ENCODE results near the gene ACHE. TPM values are rescaled to one million over a fixed set of nuclear protein-coding genes. Genes with fewer than 3 reads are reported as not detected.
"Not testable (repeated sequence)": the region's sequence is repeated elsewhere in the genome, so short reads cannot be mapped to it uniquely, and the experiment has no call there.

Gene ACHE
- total and polyA plus RNA-seq, 4 experiments from 2014 or later = not detected

GRCh38 chr7:100929808-100930174 lies 34.1 kb upstream of the ACHE start:
- POLR2A ChIA-PET (ENCODE audit: partially characterized antibody) = no interaction called here
- H3K27ac ChIP-seq (ENCODE audit: low read depth, low read length) = no peak overlapping the region
- H3K9me3 ChIP-seq (ENCODE audit: control insufficient read depth in 1 of 2, low read length in 2 of 2) = no peaks in the 10 kb centered on the region
- no peaks in the 10 kb centered on the region for H3K36me3 ChIP-seq (ENCODE audit: insufficient read depth, low read length)
- Mint-ChIP-seq H3K27me3 (peaks cover 13 to 15% of the 10 kb centered on the region in 2 donors), H3K27ac (no peak overlapping the region), H3K4me1 (no peaks in the 10 kb centered on the region), H3K9me3 (peaks cover 0 to 20% (median 10%) of the 10 kb centered on the region in 8 donors), H3K36me3 (peaks cover 0 to 5% of the 10 kb centered on the region in 2 donors), H3K4me3 (no peak overlapping the region)
- H3K27me3 ChIP-seq (ENCODE audit: insufficient read depth, low read length) = no peaks in the 10 kb centered on the region
- CTCF ChIA-PET (ENCODE audit: partially characterized antibody) = no interaction called here
- H3K4me3 ChIP-seq (ENCODE audit: low read length in 2 of 2) = no peak overlapping the region
- no peak for DNase-seq
- intact Hi-C loops (cut with micrococcal nuclease) = no loop called here
- no peaks in the 10 kb centered on the region for H3K4me1 ChIP-seq (ENCODE audit: insufficient read depth, low read length)

- H3K27ac ChIP-seq (ENCODE audit: low read depth, low read length); intact Hi-C loops (cut with micrococcal nuclease); H3K36me3 Mint-ChIP-seq; H3K4me1 Mint-ChIP-seq; DNase-seq; H3K4me3 Mint-ChIP-seq; H3K27me3 ChIP-seq (ENCODE audit: insufficient read depth, low read length); H3K4me3 ChIP-seq (ENCODE audit: low read length in 2 of 2); H3K4me1 ChIP-seq (ENCODE audit: insufficient read depth, low read length); POLR2A ChIA-PET (ENCODE audit: partially characterized antibody); CTCF ChIA-PET (ENCODE audit: partially characterized antibody); H3K9me3 Mint-ChIP-seq; H3K27ac Mint-ChIP-seq; H3K36me3 ChIP-seq (ENCODE audit: insufficient read depth, low read length); H3K9me3 ChIP-seq (ENCODE audit: control insufficient read depth in 1 of 2, low read length in 2 of 2): not testable (repeated sequence)
- peaks cover 11 to 28% of the 10 kb centered on the region in 2 donors for H3K27me3 Mint-ChIP-seq
These were observed 27.9 kb upstream of the ACHE start for GRCh38 chr7:100923616-100924015.

GRCh38 chr7:100921039-100921438 lies 25.4 kb upstream of the ACHE start:
- intact Hi-C loops (cut with micrococcal nuclease) = no loop called here
- ChIA-PET POLR2A (ENCODE audit: partially characterized antibody) (no interaction called here), CTCF (ENCODE audit: partially characterized antibody) (no interaction called here)
- Histone ChIP-seq H3K4me1 (ENCODE audit: insufficient read depth, low read length) (no peaks in the 10 kb centered on the region), H3K4me3 (ENCODE audit: low read length in 2 of 2) (no peak overlapping the region), H3K27ac (ENCODE audit: low read depth, low read length) (no peak overlapping the region), H3K27me3 (ENCODE audit: insufficient read depth, low read length) (no peaks in the 10 kb centered on the region), H3K9me3 (ENCODE audit: control insufficient read depth in 1 of 2, low read length in 2 of 2) (no peaks in the 10 kb centered on the region), H3K36me3 (ENCODE audit: insufficient read depth, low read length) (no peaks in the 10 kb centered on the region)
- Mint-ChIP-seq H3K27me3 (peaks cover 13 to 36% of the 10 kb centered on the region in 2 donors), H3K27ac (no peak overlapping the region), H3K9me3 (no peaks in the 10 kb centered on the region), H3K4me1 (peaks cover 0 to 3% (median 0%) of the 10 kb centered on the region in 4 donors), H3K4me3 (no peak overlapping the region), H3K36me3 (no peaks in the 10 kb centered on the region)
- no peak for DNase-seq

GRCh38 chr7:100919779-100920437 lies 24.2 kb upstream of the ACHE start:
- H3K36me3 Mint-ChIP-seq; H3K36me3 ChIP-seq (ENCODE audit: insufficient read depth, low read length); H3K4me3 ChIP-seq (ENCODE audit: low read length in 2 of 2); H3K9me3 ChIP-seq (ENCODE audit: control insufficient read depth in 1 of 2, low read length in 2 of 2); CTCF ChIA-PET (ENCODE audit: partially characterized antibody); H3K4me1 ChIP-seq (ENCODE audit: insufficient read depth, low read length); H3K9me3 Mint-ChIP-seq; POLR2A ChIA-PET (ENCODE audit: partially characterized antibody); H3K4me1 Mint-ChIP-seq; DNase-seq; H3K27ac Mint-ChIP-seq; H3K4me3 Mint-ChIP-seq; intact Hi-C loops (cut with micrococcal nuclease); H3K27me3 ChIP-seq (ENCODE audit: insufficient read depth, low read length); H3K27ac ChIP-seq (ENCODE audit: low read depth, low read length): not testable (repeated sequence)
- peaks cover 13 to 39% of the 10 kb centered on the region in 2 donors for H3K27me3 Mint-ChIP-seq

GRCh38 chr7:100919335-100919734 lies 23.6 kb upstream of the ACHE start:
- intact Hi-C loops (cut with micrococcal nuclease); H3K27me3 ChIP-seq (ENCODE audit: insufficient read depth, low read length); H3K4me1 Mint-ChIP-seq; H3K4me3 Mint-ChIP-seq; H3K36me3 ChIP-seq (ENCODE audit: insufficient read depth, low read length); H3K27ac Mint-ChIP-seq; H3K27ac ChIP-seq (ENCODE audit: low read depth, low read length); DNase-seq; POLR2A ChIA-PET (ENCODE audit: partially characterized antibody); H3K4me1 ChIP-seq (ENCODE audit: insufficient read depth, low read length); H3K4me3 ChIP-seq (ENCODE audit: low read length in 2 of 2); H3K9me3 ChIP-seq (ENCODE audit: control insufficient read depth in 1 of 2, low read length in 2 of 2); H3K9me3 Mint-ChIP-seq; H3K36me3 Mint-ChIP-seq; CTCF ChIA-PET (ENCODE audit: partially characterized antibody): not testable (repeated sequence)
- H3K27me3 Mint-ChIP-seq = peaks cover 13 to 40% of the 10 kb centered on the region in 2 donors

GRCh38 chr7:100914879-100915447 lies 19.3 kb upstream of the ACHE start:
- H3K27ac Mint-ChIP-seq = no peak overlapping the region
- H3K4me3 Mint-ChIP-seq = no peak overlapping the region
- no peaks in the 10 kb centered on the region for H3K36me3 ChIP-seq (ENCODE audit: insufficient read depth, low read length)
- H3K4me3 ChIP-seq (ENCODE audit: low read length in 2 of 2) = no peak overlapping the region
- no peaks in the 10 kb centered on the region for H3K9me3 Mint-ChIP-seq
- peaks cover 6 to 18% of the 10 kb centered on the region in 2 donors for H3K27me3 Mint-ChIP-seq
- intact Hi-C loops (cut with micrococcal nuclease) = no loop called here
- CTCF ChIA-PET (ENCODE audit: partially characterized antibody) = no interaction called here
- no peaks in the 10 kb centered on the region for H3K4me1 Mint-ChIP-seq
- no peaks in the 10 kb centered on the region for H3K27me3 ChIP-seq (ENCODE audit: insufficient read depth, low read length)
- H3K9me3 ChIP-seq (ENCODE audit: control insufficient read depth in 1 of 2, low read length in 2 of 2) = no peaks in the 10 kb centered on the region
- no peaks in the 10 kb centered on the region for H3K4me1 ChIP-seq (ENCODE audit: insufficient read depth, low read length)
- no peak for DNase-seq
- H3K36me3 Mint-ChIP-seq = no peaks in the 10 kb centered on the region
- POLR2A ChIA-PET (ENCODE audit: partially characterized antibody) = no interaction called here
- H3K27ac ChIP-seq (ENCODE audit: low read depth, low read length) = no peak overlapping the region

GRCh38 chr7:100914208-100914878 lies 18.7 kb upstream of the ACHE start:
- Histone ChIP-seq H3K36me3 (ENCODE audit: insufficient read depth, low read length) (no peaks in the 10 kb centered on the region), H3K4me3 (ENCODE audit: low read length in 2 of 2) (no peak overlapping the region), H3K4me1 (ENCODE audit: insufficient read depth, low read length) (no peaks in the 10 kb centered on the region), H3K27me3 (ENCODE audit: insufficient read depth, low read length) (no peaks in the 10 kb centered on the region), H3K9me3 (ENCODE audit: control insufficient read depth in 1 of 2, low read length in 2 of 2) (no peaks in the 10 kb centered on the region), H3K27ac (ENCODE audit: low read depth, low read length) (no peak overlapping the region)
- Mint-ChIP-seq H3K4me3 (no peak overlapping the region), H3K27ac (no peak overlapping the region), H3K9me3 (no peaks in the 10 kb centered on the region), H3K4me1 (no peaks in the 10 kb centered on the region), H3K27me3 (peaks cover 6 to 15% of the 10 kb centered on the region in 2 donors), H3K36me3 (no peaks in the 10 kb centered on the region)
- intact Hi-C loops (cut with micrococcal nuclease) = no loop called here
- no peak for DNase-seq
- ChIA-PET POLR2A (ENCODE audit: partially characterized antibody) (no interaction called here), CTCF (ENCODE audit: partially characterized antibody) (no interaction called here)

Data from CD4-positive, alpha-beta memory T cell (primary cell).